Right lobe of liver (tissue), 4 donors: ENCODE data around the gene IFNAR1.

Source experiments
- CTCF ChIP-seq, 4 donors: fragments of 200-600 bp in 3 of 4; fragments of 450-650 bp in 1 of 4; IDR thresholded peaks; one replicate each; pipeline versions ENCODE4 v1.5.1 to v1.8.0; 2016 to 2022; ENCODE audit warnings: antibody characterized with exemption in 4 of 4, mild to moderate bottlenecking in 2 of 4
- POLR2A ChIP-seq: fragments of 450-650 bp; IDR thresholded peaks from one replicate; pipeline ENCODE4 v1.6.1; 2017; ENCODE audit warnings: antibody characterized with exemption, mild to moderate bottlenecking
- donor health status: DM: no; HTN: no; CAD: no.
- donor health status: DM: no; HTN: no; CAD: no.
- donor health status: DM: no; HTN: yes; CAD: no.

- TF ChIP-seq CTCF (IDR thresholded peaks at IDR 0.05) (no peak), POLR2A (no peak)
Measured at GRCh38 chr21:33339918-33340317, 15.1 kb downstream of the IFNAR1 start.
